AG04449 (cell line): ENCODE results near the gene NPAS2.
A peak's percentile ranks its signal among the peaks of the same experiment; 100 is the strongest.

Experiments used
- CTCF ChIA-PET: fragments of 350-600 bp; formaldehyde crosslinking; extraction: SDS; loops from one replicate; lab custom pipeline; 2021; ENCODE audit warnings: antibody characterized with exemption; lab: Yijun Ruan, JAX
- POLR2A ChIA-PET: fragments of 400-600, 350-600 bp; formaldehyde crosslinking; extraction: SDS; loops from one replicate; lab custom pipeline; 2020; ENCODE audit warnings: antibody characterized with exemption, inconsistent platforms; lab: Yijun Ruan, JAX
- DNase-seq: peaks from one replicate; pipeline ENCODE4 v3.0.0-alpha.2; 2010; ENCODE audit warnings: low read depth, low spot score
- H3K4me3 ChIP-seq: 2 replicates; pipeline ENCODE4 v1.5.1; 2011; ENCODE audit warnings: low read depth, mild to moderate bottlenecking, control low read depth, low read length
- TF ChIP-seq, protein P1 (sequence below): IDR thresholded peaks from one replicate; pipeline ENCODE4 v1.5.1; 2011; ENCODE audit warnings: mild to moderate bottlenecking, moderate library complexity, low read length, control low read depth, inconsistent platforms; ENCODE audit not compliant: insufficient read depth; ENCODE audit errors: missing control alignments

Gene NPAS2

DNA sequence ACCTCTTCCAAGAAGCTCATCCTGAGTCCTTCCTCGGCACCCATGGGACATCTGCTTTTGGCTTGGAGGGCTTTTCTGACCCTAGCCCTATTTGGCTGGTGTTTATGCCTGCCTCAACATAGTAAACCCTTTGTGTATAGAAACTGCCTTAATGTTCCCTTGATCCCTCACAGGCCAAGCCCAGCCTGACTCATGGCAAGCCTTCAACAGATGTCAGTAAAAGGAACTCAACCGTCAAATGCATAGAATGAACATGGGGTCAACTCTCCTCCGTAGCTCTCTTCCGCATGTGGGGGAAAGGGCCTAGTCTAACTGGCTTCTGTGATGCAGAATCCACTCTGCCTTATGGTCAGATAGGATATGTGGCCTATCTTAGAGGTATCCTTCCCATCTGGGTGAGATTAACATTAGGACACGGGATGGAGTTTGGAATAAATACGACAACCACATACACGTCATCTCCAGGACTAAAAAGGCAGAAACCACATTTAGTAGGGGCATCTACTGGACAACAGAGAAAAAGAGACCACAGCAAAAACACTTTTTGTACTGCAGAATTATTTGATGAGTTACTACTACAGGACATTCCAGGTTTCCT is 2.5 kb upstream of the NPAS2 start:
- ChIA-PET POLR2A (no interaction called here), CTCF (interaction anchor here (0.6 to 2.3 kb wide), 5 partner anchors 10 to 142 kb away, joined by 3 to 13 read pairs (median 4); no protein-coding TSS in a partner anchor)
- no peak for DNase-seq
- no peak overlapping the region for H3K4me3 ChIP-seq
- TF ChIP-seq, protein P1, sequence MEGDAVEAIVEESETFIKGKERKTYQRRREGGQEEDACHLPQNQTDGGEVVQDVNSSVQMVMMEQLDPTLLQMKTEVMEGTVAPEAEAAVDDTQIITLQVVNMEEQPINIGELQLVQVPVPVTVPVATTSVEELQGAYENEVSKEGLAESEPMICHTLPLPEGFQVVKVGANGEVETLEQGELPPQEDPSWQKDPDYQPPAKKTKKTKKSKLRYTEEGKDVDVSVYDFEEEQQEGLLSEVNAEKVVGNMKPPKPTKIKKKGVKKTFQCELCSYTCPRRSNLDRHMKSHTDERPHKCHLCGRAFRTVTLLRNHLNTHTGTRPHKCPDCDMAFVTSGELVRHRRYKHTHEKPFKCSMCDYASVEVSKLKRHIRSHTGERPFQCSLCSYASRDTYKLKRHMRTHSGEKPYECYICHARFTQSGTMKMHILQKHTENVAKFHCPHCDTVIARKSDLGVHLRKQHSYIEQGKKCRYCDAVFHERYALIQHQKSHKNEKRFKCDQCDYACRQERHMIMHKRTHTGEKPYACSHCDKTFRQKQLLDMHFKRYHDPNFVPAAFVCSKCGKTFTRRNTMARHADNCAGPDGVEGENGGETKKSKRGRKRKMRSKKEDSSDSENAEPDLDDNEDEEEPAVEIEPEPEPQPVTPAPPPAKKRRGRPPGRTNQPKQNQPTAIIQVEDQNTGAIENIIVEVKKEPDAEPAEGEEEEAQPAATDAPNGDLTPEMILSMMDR, result no peak

DNA sequence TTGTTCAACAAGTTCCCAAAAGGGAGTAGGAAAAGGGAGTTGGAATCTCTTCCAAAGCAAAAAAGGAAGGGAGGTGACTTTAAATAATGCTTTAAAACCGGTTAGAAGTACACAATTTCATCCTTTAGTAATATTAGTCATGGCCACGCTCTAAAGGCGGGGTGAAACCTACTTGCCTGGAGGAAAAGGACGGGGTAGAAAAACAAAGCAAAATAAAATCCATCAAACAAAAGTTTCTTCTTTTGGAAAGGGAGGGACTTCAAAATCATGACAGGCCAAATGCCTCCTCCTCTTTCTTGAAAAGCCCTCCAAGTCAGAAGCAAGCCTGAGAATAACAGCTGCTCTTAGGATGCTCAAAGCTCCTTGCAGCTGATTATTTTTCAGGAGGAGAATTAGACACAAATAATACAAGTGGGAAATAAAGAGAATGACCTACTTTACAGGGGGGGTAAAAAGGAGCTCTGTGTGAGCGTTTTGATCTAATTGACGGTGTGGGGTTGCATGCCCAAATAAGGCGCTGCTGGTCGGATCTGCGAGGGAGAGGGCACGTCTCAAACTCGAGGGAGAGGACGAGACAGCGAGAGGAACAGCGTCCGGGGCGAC is 1.8 kb upstream of the NPAS2 start:
- DNase-seq, result no peak
- TF ChIP-seq, protein P1, result no peak
- CTCF ChIA-PET, result interaction anchor here (0.9 to 2.3 kb wide), 6 partner anchors 9 to 184 kb away, joined by 3 to 13 read pairs (median 4); partner anchors contain the start of gene RPL31
- POLR2A ChIA-PET, result no interaction called here
- H3K4me3 ChIP-seq, result peak overlapping the region; percentile 69

DNA sequence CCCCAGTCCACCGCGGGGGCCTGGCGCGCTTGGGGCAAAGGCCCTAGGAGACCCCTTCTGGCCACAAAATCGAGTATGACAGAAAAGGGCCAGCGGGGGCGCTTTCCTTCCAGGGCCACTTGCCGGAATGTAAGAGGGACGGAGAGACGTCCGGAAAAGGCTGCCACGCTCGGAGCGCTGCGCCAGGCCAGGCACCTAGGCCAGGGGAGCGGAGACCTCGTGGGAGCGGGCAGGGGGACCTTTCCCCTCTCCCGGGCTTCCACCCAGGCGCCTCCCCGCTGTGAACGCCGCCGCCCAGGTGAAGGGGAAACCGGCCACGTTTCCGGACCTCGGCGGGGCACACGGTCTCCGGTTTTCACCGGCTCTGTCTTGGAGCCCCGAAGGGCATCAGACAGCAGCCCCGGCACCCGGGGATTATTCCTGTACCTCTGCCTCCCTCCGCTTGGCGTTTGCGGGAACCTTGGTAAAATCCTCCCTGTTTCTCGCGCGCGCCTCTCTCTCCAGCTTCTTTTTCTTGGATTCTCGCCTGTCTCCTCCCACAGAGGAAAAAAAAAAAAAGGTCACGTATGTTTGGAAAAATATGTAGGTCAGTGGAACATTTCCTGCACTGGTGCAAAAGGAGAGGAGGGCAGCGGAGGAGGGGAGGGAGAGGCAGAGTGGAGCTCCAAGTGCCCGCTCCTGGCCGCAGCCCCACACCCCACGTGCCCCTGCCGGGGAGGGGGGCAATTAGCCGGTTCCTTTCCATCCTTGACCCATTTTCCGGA is 1.2 kb upstream of the NPAS2 start:
- no peak for DNase-seq
- ChIA-PET POLR2A (interaction anchor here (0.6 to 0.7 kb wide), 2 partner anchors 92 to 158 kb away, joined by 3 read pairs; no protein-coding TSS in a partner anchor), CTCF (interaction anchor here (0.6 to 2.3 kb wide), 6 partner anchors 8 to 184 kb away, joined by 3 to 13 read pairs (median 3); partner anchors contain the start of gene RPL31)
- peak overlapping the region; percentile 69 for H3K4me3 ChIP-seq
- TF ChIP-seq, protein P1, result peak; percentile 39

DNA sequence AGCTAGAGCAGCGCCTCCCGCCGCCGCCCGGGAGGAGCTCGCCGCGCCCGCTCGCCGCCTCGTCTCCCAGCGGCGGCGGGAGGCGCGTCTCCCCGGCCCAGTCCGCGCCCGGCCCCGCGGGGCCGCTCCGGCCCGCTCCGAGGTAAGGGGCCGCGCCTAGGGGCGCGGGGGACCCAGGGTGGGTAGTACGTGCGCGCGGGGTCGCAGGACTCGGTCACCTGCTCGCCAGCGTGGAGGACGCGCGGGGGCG is 259 bp downstream of the NPAS2 start:
- no peak for DNase-seq
- ChIA-PET POLR2A (no interaction called here), CTCF (interaction anchor here (1.3 kb wide), 1 partner anchor 17 kb away, joined by 3 read pairs; no protein-coding TSS in a partner anchor)
- TF ChIP-seq, protein P1, result no peak
- peak overlapping the region; percentile 69 for H3K4me3 ChIP-seq

DNA sequence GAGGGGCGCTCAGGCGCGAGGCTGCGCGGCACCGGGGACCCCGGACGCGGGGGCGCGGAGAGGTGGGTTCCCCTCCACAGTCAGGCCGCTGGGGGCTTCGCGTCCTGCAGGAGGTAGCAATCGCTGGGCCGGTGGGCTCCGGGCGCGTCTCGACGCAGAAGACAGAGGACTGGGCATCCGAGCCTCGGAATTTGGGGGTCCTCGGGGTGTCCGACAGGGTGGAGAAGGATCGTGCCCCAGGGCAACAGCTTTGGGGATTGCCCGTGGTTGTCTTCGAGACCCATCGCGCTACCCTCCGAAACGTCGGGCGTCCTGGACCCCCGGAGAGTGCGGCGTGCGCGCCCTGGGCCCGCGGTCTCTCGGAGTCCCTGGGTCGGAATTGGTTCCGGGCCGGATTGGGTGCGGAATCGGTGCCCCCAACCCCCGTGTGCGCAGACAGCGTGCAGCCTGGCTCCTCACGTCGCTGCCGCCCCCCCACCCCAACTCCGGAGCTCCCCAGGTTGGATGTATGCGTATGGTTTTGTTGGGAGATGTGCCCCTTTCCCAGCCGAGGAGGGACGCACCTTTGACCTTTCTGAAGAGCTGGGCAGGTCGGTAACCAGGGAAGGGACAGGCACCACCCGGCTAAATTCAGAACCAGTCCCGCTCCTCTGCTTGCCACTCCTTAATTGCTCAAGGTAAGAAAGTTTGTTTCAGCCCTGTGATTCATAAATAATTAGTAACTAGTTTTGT is 750 bp downstream of the NPAS2 start:
- ChIA-PET POLR2A (no interaction called here), CTCF (interaction anchor here (1.0 to 1.3 kb wide), 6 partner anchors 12 to 211 kb away, joined by 3 to 6 read pairs (median 3); no protein-coding TSS in a partner anchor)
- H3K4me3 ChIP-seq, result peak overlapping the region; percentile 69
- no peak for DNase-seq
- TF ChIP-seq, protein P1, result no peak
